C4-2B (cell line): ENCODE results near the gene RBP2.
"Not testable (repeated sequence)": the region's sequence is repeated elsewhere in the genome, so short reads cannot be mapped to it uniquely, and the experiment has no call there.

Source experiments
- CTCF ChIP-seq: fragments of 450-650 bp; conservative IDR thresholded peaks from 2 replicates; pipeline ENCODE4 v1.5.1; 2017; ENCODE audit warnings: mild to moderate bottlenecking
- ZFX ChIP-seq: fragments of 450-650 bp; IDR thresholded peaks from 2 replicates; pipeline ENCODE4 v1.6.1; 2017

- not testable (repeated sequence) for TF ChIP-seq CTCF, ZFX
Measured at GRCh38 chr3:139412891-139413290, 63.4 kb downstream of the RBP2 start.
